Measurements from ENCODE around the gene TMEM245. TPM values are rescaled to one million over a fixed set of nuclear protein-coding genes. Genes with fewer than 3 reads are reported as not detected.

TMEM245 gene
- total RNA-seq, result 92.3 and 92.8 TPM in 2 replicates

GRCh38 chr9:109119439-109120203, at the start of gene TMEM245:
TSS of gene TMEM245 (minus strand) at chr9:109119947. CDS start at chr9:109119913, 34 bp downstream.

GRCh38 chr9:109166771-109167601, 47.2 kb upstream of the TMEM245 start, which contains the start of gene FRRS1L:
TSS of gene FRRS1L (minus strand) at chr9:109167249. CDS start at chr9:109167138, 111 bp downstream.

GRCh38 chr9:109012876-109013678, 106.7 kb downstream of the TMEM245 start, which contains the start of gene CTNNAL1:
TSS of gene CTNNAL1 (minus strand) at chr9:109013499. CDS start at chr9:109013442, 57 bp downstream.

Small RNA genes within 50 kb of the gene (small RNA-seq; reads per million reads assigned to genes)
- gene MIR32, result 6.2 reads per million, percentile 85 among the genes with 10 or more reads in this experiment
- not detected for gene RF00019

Other genes with a start within 250 kb of the TMEM245 start
- 38.6 and 42.0 TPM in 2 replicates for gene ELP1, start 185.8 kb downstream of the TMEM245 start, total RNA-seq
- 10.4 and 13.5 TPM in 2 replicates for gene ABITRAM, start 185.5 kb downstream of the TMEM245 start, total RNA-seq
- 160 and 193 TPM in 2 replicates for gene CTNNAL1, start 106.4 kb downstream of the TMEM245 start, total RNA-seq
- gene FRRS1L, start 47.3 kb upstream of the TMEM245 start, total RNA-seq, result under 0.01 TPM in 2 replicates
- gene EPB41L4B, start 201.1 kb upstream of the TMEM245 start, total RNA-seq, result 1.2 and 1.7 TPM in 2 replicates

All from thoracic aorta endothelial cell (primary cell).